Ramos (cell line): ENCODE results near the gene PLPP2.
"Not testable (repeated sequence)": the region's sequence is repeated elsewhere in the genome, so short reads cannot be mapped to it uniquely, and the experiment has no call there.

Source experiments
- in situ Hi-C: fragments of 300-500 bp; cut with MboI; formaldehyde crosslinking; loops from one replicate; pipeline ENCODE4 v1.14.3; 2022; ENCODE audit warnings: low sequenced_read_pairs; ENCODE audit not compliant: unreplicated experiment

The PLPP2 gene

GRCh38 chr19:277131-277530 lies 14.1 kb downstream of the PLPP2 start:
- in situ Hi-C loops: no loop called here

GRCh38 chr19:275958-276646 lies 15.1 kb downstream of the PLPP2 start:
- in situ Hi-C loops: no loop called here

GRCh38 chr19:275000-275399 lies 16.2 kb downstream of the PLPP2 start:
- in situ Hi-C loops: no loop called here

GRCh38 chr19:273393-273792 lies 17.8 kb downstream of the PLPP2 start:
- in situ Hi-C loops: no loop called here

- in situ Hi-C loops: no loop called here
Measured at GRCh38 chr19:271856-272255, 19.3 kb downstream of the PLPP2 start.

GRCh38 chr19:270766-271318 lies 20.4 kb downstream of the PLPP2 start:
- in situ Hi-C loops: not testable (repeated sequence)

GRCh38 chr19:269241-269640 lies 22.0 kb downstream of the PLPP2 start:
- in situ Hi-C loops: no loop called here

- in situ Hi-C loops: no loop called here
Measured at GRCh38 chr19:262125-262524, 29.1 kb downstream of the PLPP2 start.

GRCh38 chr19:256804-257203 lies 34.4 kb downstream of the PLPP2 start:
- in situ Hi-C loops: not testable (repeated sequence)

GRCh38 chr19:252421-253186 lies 38.6 kb downstream of the PLPP2 start:
- in situ Hi-C loops: not testable (repeated sequence)

- in situ Hi-C loops: no loop called here
Measured at GRCh38 chr19:246551-246950, 44.7 kb downstream of the PLPP2 start.

GRCh38 chr19:245900-246299 lies 45.3 kb downstream of the PLPP2 start:
- in situ Hi-C loops: not testable (repeated sequence)

GRCh38 chr19:245457-245856 lies 45.7 kb downstream of the PLPP2 start:
- in situ Hi-C loops: no loop called here
